ENCODE data around the gene CUX1. TPM values are rescaled to one million over a fixed set of nuclear protein-coding genes. Genes with fewer than 3 reads are reported as not detected.
"Not testable (repeated sequence)": the region's sequence is repeated elsewhere in the genome, so short reads cannot be mapped to it uniquely, and the experiment has no call there.

Gene CUX1
- total RNA-seq, 4 donors from 2014 or later: 93.8 to 156 (median 112) TPM

DNA sequence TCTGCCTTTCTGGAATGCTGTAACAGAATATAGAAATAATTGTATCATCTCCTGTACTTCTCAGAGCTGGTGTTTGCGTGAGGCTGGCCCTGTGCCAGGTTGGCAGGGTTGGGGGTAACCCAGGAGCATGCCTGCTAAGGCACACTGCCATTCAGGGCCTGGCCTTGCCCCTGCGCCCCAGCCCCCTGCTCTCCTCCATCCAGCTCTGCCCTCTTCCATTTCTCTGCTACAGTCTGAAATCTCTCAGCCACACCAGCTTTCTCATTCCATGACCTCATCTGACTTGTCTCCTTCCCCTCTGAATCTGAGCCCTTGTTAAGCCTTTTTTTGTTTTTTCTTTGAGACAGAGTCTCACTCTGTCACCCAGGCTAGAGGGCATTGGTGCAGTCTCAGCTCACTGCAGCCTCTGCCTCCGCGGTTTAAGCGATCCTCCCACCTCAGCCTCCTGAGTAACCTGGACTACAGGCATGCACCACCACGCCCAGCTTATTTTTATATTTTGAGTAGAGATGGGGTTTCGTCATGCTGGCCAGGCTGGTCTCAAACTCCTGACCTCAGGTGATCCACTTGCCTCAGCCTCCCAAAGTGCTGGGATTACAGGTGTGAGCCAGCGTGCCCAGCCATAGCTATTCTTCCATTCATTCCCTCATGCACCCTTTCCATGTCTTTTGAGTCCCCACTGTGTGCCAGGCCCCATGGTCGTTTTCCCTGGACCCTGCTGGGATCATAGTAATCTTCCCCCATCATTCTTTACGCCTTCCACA, 206.8 kb downstream of the CUX1 start:
- DNase-seq: no peak
- TF ChIP-seq, protein P1, sequence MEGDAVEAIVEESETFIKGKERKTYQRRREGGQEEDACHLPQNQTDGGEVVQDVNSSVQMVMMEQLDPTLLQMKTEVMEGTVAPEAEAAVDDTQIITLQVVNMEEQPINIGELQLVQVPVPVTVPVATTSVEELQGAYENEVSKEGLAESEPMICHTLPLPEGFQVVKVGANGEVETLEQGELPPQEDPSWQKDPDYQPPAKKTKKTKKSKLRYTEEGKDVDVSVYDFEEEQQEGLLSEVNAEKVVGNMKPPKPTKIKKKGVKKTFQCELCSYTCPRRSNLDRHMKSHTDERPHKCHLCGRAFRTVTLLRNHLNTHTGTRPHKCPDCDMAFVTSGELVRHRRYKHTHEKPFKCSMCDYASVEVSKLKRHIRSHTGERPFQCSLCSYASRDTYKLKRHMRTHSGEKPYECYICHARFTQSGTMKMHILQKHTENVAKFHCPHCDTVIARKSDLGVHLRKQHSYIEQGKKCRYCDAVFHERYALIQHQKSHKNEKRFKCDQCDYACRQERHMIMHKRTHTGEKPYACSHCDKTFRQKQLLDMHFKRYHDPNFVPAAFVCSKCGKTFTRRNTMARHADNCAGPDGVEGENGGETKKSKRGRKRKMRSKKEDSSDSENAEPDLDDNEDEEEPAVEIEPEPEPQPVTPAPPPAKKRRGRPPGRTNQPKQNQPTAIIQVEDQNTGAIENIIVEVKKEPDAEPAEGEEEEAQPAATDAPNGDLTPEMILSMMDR (IDR thresholded peaks at IDR 0.05): no peak
- no peak for TF ChIP-seq POLR2A (IDR thresholded peaks at IDR 0.05)
- H3K27ac ChIP-seq: no peak overlapping the region
- H3K4me1 ChIP-seq: peaks cover 0 to 4% of the 10 kb centered on the region in 2 donors
- H3K4me3 ChIP-seq (replicated peaks in 1 of 3): no peak overlapping the region
- 78 to 81% methylated on average over 10 of the region's 10 CpGs for WGBS, 2 donors
- no peaks in the 10 kb centered on the region for H3K27me3 ChIP-seq
- H3K9me3 ChIP-seq: no peaks in the 10 kb centered on the region
- intact Hi-C loops (cut with DNase I): no loop called here
- no peaks in the 10 kb centered on the region for H3K36me3 ChIP-seq

DNA sequence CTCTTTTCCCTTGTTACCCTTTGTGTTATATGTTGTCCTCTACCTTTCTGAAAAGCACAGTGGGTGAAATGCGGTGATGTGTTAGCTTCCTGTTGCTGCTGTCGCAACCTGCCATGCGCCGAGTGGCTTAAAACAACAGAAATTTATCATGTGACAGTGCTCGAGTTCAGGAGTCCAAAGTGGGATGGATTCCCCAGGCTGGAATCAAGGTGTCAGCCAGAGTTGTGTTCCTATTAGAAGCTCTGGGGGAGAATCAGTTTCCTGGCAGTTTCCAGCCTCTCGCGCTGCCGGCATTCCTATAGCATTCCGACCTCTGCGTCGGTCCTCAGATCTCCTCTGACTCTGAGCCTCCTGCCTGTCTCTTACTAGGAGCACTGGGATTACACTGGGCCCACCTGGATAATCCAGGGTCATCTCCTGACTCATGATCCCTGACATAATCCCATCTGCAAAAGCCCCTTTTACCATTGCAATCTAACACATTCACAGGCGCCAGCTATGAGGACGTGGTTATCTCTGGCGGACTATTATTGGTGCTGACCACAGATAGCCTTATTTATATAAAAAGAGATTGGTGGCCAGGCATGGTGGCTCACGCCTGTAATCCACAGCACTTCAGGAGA, 207.5 kb downstream of the CUX1 start:
- peak; percentile 26 to 35 for DNase-seq
- H3K27ac ChIP-seq: no peak overlapping the region
- H3K36me3 ChIP-seq: no peaks in the 10 kb centered on the region
- H3K4me1 ChIP-seq: peaks cover 0 to 4% of the 10 kb centered on the region in 2 donors
- no peaks in the 10 kb centered on the region for H3K27me3 ChIP-seq
- TF ChIP-seq, protein P1 (IDR thresholded peaks at IDR 0.05): no peak
- no peak for TF ChIP-seq POLR2A (IDR thresholded peaks at IDR 0.05)
- WGBS, 2 donors: 77 to 78% methylated on average over 14 of the region's 15 CpGs
- no peaks in the 10 kb centered on the region for H3K9me3 ChIP-seq
- H3K4me3 ChIP-seq (replicated peaks in 1 of 3): no peak overlapping the region
- intact Hi-C loops (cut with DNase I): no loop called here

DNA sequence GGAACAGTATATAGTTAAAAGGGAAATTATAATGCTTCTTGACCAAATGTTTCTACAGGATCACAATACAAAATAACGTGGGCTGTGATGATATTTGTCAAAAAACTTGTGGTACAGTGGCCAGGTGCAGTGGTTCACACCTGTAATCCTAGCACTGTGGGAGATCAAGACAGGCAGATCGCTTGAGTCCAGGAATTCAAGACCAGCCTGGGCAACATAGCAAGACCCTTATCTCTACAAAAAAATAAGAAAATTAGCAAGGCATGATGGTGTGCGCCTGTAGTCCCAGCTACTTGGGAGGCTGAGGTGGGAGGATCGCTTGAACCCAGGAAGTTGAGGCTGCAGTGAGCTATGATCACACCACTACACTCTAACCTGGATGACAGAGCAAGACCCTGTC, 208.4 kb downstream of the CUX1 start:
- H3K4me3 ChIP-seq (replicated peaks in 1 of 3); H3K4me1 ChIP-seq; H3K36me3 ChIP-seq; DNase-seq; H3K27ac ChIP-seq; intact Hi-C loops (cut with DNase I); H3K9me3 ChIP-seq; H3K27me3 ChIP-seq: not testable (repeated sequence)
- WGBS, 2 donors: 94% methylated on average over 4 of the region's 4 CpGs

DNA sequence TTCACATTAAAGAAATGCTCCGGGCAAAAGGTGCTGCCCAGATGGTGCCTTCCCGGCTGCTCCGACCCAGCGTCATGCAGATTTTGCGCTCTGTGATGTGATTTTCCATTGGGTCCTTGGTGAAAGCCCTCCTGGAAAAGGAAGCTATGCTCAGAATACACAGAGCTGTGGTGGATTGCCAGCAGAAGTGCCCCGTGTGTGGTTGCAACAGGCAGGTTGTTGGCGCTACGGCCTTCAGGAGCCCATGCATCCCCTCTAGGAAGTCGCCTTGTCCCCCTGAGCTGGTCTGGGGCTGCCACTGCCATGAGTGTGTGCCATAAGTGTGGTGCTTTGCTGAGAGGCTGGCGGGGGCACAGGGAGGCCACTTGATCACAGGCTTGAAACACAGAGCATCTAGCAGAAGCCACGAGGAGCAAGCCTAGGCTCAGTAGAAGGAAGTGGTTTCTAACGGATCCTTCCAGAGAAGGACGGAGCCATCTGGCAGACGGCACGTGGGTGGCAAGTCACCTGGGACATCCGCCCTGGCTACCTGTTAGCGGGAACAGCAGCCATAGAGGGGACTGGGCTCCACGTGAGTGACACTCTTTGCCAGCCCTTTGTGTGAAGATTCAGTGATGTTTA, 210.9 kb downstream of the CUX1 start:
- Histone ChIP-seq H3K9me3 (no peaks in the 10 kb centered on the region), H3K27me3 (no peaks in the 10 kb centered on the region), H3K4me3 (replicated peaks in 1 of 3) (no peak overlapping the region), H3K27ac (no peak overlapping the region), H3K36me3 (no peaks in the 10 kb centered on the region), H3K4me1 (peaks cover 0 to 4% of the 10 kb centered on the region in 2 donors)
- no peak for DNase-seq
- no peak for TF ChIP-seq POLR2A (IDR thresholded peaks at IDR 0.05)
- TF ChIP-seq, protein P1 (IDR thresholded peaks at IDR 0.05): no peak
- intact Hi-C loops (cut with DNase I): no loop called here
- 92 to 95% methylated on average over 14 to 18 of the region's 18 CpGs for WGBS, 2 donors

DNA sequence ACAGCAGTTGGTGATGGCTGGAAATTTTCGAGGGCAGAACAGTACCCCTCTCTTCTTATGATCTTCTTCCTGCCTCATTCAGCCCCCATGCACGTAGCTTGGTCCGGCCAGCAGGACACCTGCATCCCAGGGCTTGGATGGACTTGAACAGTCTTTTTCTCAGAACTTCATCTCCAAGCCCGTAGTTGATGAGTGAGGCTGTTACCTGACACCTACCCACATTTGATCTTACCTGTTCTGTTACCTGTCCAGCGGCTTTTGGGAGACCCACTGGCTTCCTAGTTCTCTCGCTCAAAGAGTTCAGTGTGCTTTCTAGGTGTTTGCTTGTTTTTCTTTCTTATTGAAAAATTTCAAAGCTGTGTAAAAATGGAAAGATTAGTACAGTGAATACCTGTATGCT, 212.2 kb downstream of the CUX1 start:
- Histone ChIP-seq H3K9me3 (no peaks in the 10 kb centered on the region), H3K36me3 (no peaks in the 10 kb centered on the region), H3K27ac (no peak overlapping the region), H3K27me3 (no peaks in the 10 kb centered on the region), H3K4me3 (replicated peaks in 1 of 3) (no peak overlapping the region), H3K4me1 (no peaks in the 10 kb centered on the region)
- intact Hi-C loops (cut with DNase I): no loop called here
- DNase-seq: no peak
- no peak for TF ChIP-seq POLR2A (IDR thresholded peaks at IDR 0.05)
- TF ChIP-seq, protein P1 (IDR thresholded peaks at IDR 0.05): no peak
- WGBS, 2 donors: 77 to 78% methylated on average over 6 of the region's 6 CpGs
